Body of pancreas (tissue), 4 donors: ENCODE measurements around the gene NBAS.

Experiments used
- CTCF ChIP-seq, 7 experiments: fragments of 450-650 bp in 4 of 7; fragments of 200-600 bp in 3 of 7; sonication (generic) in 3 of 7; IDR thresholded peaks; one replicate each; pipeline ENCODE4 v1.5.1; 2016 to 2019; ENCODE audit warnings: antibody characterized with exemption in 7 of 7
- POLR2A ChIP-seq, 3 donors: fragments of 450-650 bp; IDR thresholded peaks; one replicate each; pipeline ENCODE4 v1.6.1; 2016; ENCODE audit warnings: antibody characterized with exemption in 3 of 3, mild to moderate bottlenecking in 2 of 3

GRCh38 chr2:15119722-15120175, 441.4 kb downstream of the NBAS start:
- TF ChIP-seq CTCF (IDR thresholded peaks at IDR 0.05) (no peak), POLR2A (IDR thresholded peaks at IDR 0.05) (no peak)
